H1 (cell line): ENCODE data around the gene ZNF571.

Source experiments
- BACH1 ChIP-seq: IDR thresholded peaks from 2 replicates; pipeline ENCODE4 v1.6.1; 2012; ENCODE audit warnings: low read length, improper control_type of control experiment
- CHD1 ChIP-seq: IDR thresholded peaks from 2 replicates; pipeline ENCODE4 v1.6.1; 2012; ENCODE audit warnings: low read depth, low read length, improper control_type of control experiment
- CHD2 ChIP-seq: IDR thresholded peaks from 2 replicates; pipeline ENCODE4 v1.6.1; 2012; ENCODE audit warnings: low read length, improper control_type of control experiment
- CREB1 ChIP-seq: IDR thresholded peaks from 2 replicates; pipeline ENCODE4 v1.6.1; 2012; ENCODE audit warnings: inconsistent platforms
- EP300 ChIP-seq, 2 experiments: IDR thresholded peaks; 1 replicate in 1 of 2; 2 replicates in 1 of 2; pipeline ENCODE4 v1.6.1; 2011 to 2012; ENCODE audit warnings: low read depth in 2 of 2, low read length in 2 of 2, mild to moderate bottlenecking in 2 of 2, borderline replicate concordance in 1 of 2, inconsistent platforms in 1 of 2, moderate library complexity in 1 of 2
- EZH2 ChIP-seq: fragments of 200-600 bp; sonication (generic); IDR thresholded peaks from 2 replicates; pipeline ENCODE4 v1.7.1; 2012; ENCODE audit warnings: low read depth, mild to moderate bottlenecking, moderate library complexity, low read length, inconsistent platforms; ENCODE audit not compliant: severe bottlenecking
- FOSL1 ChIP-seq: IDR thresholded peaks from 2 replicates; pipeline ENCODE4 v1.6.1; 2011; ENCODE audit warnings: mild to moderate bottlenecking, low read depth, low read length, moderate library complexity; ENCODE audit not compliant: insufficient read depth
- MAFK ChIP-seq: IDR thresholded peaks from 2 replicates; pipeline ENCODE4 v1.6.1; 2012; ENCODE audit warnings: low read depth, mild to moderate bottlenecking, improper control_type of control experiment, low read length
- MAX ChIP-seq: IDR thresholded peaks from 2 replicates; pipeline ENCODE4 v1.6.1; 2012; ENCODE audit warnings: inconsistent platforms
- TAF7 ChIP-seq: optimal IDR thresholded peaks from 2 replicates; pipeline ENCODE3; 2011; ENCODE audit warnings: low read depth, mild to moderate bottlenecking, inconsistent platforms, low read length, moderate library complexity, borderline replicate concordance
- TBP ChIP-seq: IDR thresholded peaks from 2 replicates; pipeline ENCODE4 v1.6.1; 2011; ENCODE audit warnings: low read depth, low read length, improper control_type of control experiment
- YY1 ChIP-seq: IDR thresholded peaks from 2 replicates; pipeline ENCODE4 v1.6.1; 2011; ENCODE audit warnings: low read depth, mild to moderate bottlenecking, low read length
- TF ChIP-seq, protein P1 (sequence below), 3 experiments: IDR thresholded peaks; 1 replicate in 2 of 3; 2 replicates in 1 of 3; pipeline versions ENCODE4 v1.5.1 to v1.6.1; 2011; ENCODE audit warnings: low read length in 3 of 3, mild to moderate bottlenecking in 3 of 3, inconsistent platforms in 2 of 3, low read depth in 1 of 3, moderate library complexity in 1 of 3; ENCODE audit not compliant: insufficient read depth in 1 of 3; ENCODE audit errors: control extremely low read depth in 1 of 3

DNA sequence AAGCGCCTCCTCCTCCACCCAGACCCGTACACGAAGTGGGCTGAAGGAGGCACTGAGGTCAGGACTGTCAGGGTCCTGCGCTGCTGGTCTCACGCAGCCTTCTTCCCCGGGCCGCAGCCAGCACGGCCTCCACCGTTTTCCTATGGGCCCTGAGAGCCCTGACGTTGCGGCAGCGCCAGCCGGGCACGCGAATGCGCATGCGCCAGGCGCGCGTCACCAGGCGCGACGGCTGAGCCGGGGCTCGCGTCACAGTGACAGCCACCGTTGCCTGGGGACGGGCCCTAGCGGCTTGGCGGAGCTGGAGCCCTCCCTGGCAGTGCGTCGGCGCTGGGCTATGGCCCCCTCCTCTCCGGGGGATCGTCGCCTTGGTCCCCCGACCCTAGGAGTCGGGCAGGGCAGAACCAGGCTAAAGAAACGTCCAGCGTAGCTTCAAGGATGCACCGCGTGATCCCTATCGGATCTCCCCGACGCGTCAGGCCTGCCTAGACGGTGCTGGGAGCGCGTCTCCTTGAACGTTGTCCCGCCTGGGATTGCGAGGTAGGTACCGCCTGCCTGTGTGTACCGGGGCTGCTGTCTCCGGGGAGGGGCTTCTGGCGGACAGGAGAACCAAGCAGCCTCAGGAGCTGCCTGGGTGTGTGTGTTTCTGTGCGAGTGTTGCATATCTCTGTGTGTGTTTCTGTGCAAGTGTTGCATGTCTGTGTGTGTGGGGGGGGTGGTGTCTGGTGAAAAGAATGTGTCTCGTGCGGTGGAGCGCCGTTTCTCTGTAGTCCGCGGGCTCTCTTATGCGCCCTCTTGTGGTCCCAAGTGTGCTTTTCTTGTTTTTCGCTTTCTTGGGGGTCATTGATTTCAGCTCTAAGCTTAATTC is 43.2 kb downstream of the ZNF571 start:
- no peak for TF ChIP-seq CHD2
- TF ChIP-seq, protein P1, sequence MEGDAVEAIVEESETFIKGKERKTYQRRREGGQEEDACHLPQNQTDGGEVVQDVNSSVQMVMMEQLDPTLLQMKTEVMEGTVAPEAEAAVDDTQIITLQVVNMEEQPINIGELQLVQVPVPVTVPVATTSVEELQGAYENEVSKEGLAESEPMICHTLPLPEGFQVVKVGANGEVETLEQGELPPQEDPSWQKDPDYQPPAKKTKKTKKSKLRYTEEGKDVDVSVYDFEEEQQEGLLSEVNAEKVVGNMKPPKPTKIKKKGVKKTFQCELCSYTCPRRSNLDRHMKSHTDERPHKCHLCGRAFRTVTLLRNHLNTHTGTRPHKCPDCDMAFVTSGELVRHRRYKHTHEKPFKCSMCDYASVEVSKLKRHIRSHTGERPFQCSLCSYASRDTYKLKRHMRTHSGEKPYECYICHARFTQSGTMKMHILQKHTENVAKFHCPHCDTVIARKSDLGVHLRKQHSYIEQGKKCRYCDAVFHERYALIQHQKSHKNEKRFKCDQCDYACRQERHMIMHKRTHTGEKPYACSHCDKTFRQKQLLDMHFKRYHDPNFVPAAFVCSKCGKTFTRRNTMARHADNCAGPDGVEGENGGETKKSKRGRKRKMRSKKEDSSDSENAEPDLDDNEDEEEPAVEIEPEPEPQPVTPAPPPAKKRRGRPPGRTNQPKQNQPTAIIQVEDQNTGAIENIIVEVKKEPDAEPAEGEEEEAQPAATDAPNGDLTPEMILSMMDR (IDR thresholded peaks at IDR 0.05; ENCODE audit: control extremely low read depth in 1 of 3, insufficient read depth in 1 of 3, low read depth in 1 of 3, low read length in 3 of 3), result no peak
- no peak for TF ChIP-seq TBP
- TF ChIP-seq YY1, result no peak
- TF ChIP-seq TAF7, result no peak
- TF ChIP-seq MAFK, result no peak
- no peak for TF ChIP-seq MAX
- no peak for TF ChIP-seq CHD1
- TF ChIP-seq FOSL1, result no peak
- no peak for TF ChIP-seq EZH2
- no peak for TF ChIP-seq BACH1
- TF ChIP-seq CREB1, result no peak
- TF ChIP-seq EP300 (IDR thresholded peaks at IDR 0.05; ENCODE audit: borderline replicate concordance in 1 of 2, low read depth in 2 of 2, low read length in 2 of 2), result no peak
